GM19193 (cell line): ENCODE data around the gene C2CD2.

Experiments
- POLR2A ChIP-seq: IDR thresholded peaks from 4 replicates; pipeline ENCODE4 v1.6.1; 2011; ENCODE audit not compliant: insufficient read depth, insufficient read length; ENCODE audit errors: extremely low read depth

The C2CD2 gene

DNA sequence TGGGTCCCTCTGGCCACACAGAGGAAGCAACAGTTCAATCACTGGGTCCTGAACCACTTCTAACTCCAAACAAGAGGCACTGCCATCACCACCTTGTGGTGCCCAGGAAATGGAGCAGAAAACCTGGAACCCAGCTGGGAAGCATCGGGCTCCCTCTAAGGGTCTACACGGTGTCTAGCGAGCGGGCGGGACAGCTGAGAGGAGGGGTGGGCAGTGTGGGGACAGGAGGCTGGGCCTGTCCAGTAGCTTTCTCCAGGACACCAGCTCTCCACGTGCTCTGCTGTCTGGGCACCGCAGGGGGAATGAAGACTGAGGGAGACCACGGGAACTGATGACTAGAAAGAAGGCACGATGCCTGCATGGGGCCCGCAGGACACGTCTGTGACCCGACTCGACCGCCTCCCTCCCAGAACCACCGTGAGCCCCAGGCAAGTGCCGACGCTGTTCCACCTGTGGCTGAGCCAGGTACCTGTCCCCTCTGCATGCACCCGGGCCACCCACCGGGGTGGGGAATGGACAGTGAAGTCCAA is 69.3 kb downstream of the C2CD2 start:
- TF ChIP-seq POLR2A = no peak

DNA sequence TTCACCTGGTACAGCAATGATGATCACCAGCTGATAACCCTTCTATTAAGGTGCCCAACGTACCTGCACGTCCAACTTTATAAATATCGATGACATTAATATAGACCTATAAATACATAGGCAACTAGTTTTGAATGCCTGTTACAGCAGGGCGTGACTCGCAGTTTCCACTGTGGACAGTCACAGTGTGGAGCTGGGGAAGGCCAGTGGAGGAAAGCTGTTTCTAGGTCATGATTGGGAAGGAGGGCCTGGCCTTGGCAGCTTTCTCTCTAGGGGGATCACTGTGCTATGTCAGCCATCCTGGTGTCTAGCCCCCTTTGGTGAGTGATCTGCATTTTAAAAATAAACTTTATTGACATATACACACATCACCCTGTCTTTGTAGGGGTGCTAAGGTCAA is 70.2 kb downstream of the C2CD2 start:
- no peak for TF ChIP-seq POLR2A

DNA sequence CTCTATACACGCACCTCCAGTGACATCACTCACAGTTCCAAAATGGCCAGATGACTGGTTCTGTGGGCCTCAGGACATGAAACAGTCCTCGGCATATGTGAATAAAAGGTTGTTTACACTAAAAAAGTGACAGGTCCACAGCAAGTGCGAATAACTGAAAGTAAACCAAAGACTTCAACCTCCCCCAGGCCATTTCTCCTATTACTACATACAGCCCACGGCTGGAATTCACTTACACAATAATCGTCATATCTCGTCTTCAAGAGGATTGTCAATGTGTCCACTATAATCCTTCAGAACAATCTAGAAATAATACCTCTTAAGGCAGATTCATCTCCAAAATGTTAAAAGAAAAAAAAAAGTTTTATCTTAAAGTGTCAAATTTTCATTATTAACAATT is 72.8 kb downstream of the C2CD2 start:
- no peak for TF ChIP-seq POLR2A

DNA sequence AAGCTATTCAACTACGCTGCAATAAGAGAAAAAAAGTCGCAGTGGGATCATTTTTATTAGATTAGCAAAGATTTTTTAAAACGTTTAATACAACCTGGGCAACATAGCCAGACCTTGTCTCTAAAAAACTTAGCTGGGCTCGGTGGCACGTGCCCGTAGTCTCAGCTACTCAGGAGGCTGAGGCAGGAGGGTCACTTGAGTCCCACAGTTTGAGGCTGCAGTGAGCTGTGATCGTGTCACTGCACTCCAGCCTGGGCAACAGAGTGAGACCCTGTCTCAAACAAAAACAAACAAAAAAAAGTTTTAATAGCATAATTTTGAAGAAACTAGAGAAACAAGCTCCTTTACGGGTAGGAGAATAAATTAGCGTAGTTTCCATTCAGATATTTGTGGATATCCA is 73.7 kb downstream of the C2CD2 start:
- no peak for TF ChIP-seq POLR2A

DNA sequence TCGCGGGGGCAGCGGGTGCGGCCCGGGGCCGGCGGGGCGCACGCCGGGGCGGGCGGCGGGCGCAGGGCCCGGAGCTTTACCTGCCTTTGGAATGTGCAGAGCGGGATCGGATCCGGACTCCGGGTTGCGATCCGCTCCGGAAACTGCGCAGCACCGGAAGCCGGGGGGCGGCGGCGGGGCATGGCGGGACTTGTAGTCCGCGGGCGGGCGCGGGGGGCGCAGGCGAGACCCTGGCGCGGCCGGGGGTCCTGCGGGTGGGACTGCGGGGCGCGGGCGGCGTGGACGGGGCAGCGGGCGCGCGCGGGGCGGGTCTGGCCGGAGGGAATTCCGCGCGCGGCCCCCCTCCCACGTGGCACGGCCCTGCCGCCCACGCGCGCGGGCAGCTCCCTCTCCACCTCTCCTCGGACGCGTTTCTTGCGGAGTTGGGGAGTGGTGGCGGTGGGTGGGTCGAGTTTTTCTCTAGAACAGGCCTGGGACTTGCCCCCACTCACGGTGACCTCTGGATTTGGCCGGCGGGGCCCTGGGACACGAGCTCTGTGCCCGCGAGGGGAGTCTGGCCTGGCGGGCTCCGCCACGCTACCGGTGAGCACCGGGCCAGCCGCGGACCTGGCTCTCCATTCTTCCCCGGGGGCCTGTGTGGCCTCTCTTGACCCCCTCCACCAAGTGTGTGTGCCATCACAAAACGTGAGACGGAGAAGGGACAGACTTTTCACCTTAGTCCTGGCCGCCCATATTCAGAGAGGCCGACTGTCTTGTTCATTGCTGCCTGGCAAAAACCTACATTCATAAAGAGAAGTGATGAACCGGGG is 74.4 kb downstream of the C2CD2 start, which contains the start of gene PRDM15:
Gene PRDM15 (minus strand): TSS at position 155 of the 809 bp plus-strand sequence. CDS start 18,981 bp downstream, outside the sequence.
- TF ChIP-seq POLR2A = peak; percentile 49

DNA sequence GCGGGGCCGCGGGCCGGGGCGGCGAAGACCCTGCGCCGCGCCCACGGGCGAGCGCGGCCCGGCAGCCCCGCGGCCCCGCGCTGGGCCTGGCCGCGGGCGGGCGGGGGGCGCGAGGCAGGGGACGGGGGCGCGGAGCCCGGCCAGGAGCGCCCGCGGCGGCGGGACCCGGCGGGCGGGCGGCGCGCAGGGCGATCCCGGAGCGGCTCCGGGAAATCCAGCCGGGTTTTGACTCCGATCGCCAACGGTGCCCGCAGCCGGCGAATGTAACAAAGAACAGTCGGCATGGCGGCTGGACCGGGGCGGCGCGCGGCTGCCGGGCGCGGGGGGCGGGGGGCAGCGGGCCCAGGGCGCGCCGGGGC is 75.0 kb downstream of the C2CD2 start:
- no peak for TF ChIP-seq POLR2A

DNA sequence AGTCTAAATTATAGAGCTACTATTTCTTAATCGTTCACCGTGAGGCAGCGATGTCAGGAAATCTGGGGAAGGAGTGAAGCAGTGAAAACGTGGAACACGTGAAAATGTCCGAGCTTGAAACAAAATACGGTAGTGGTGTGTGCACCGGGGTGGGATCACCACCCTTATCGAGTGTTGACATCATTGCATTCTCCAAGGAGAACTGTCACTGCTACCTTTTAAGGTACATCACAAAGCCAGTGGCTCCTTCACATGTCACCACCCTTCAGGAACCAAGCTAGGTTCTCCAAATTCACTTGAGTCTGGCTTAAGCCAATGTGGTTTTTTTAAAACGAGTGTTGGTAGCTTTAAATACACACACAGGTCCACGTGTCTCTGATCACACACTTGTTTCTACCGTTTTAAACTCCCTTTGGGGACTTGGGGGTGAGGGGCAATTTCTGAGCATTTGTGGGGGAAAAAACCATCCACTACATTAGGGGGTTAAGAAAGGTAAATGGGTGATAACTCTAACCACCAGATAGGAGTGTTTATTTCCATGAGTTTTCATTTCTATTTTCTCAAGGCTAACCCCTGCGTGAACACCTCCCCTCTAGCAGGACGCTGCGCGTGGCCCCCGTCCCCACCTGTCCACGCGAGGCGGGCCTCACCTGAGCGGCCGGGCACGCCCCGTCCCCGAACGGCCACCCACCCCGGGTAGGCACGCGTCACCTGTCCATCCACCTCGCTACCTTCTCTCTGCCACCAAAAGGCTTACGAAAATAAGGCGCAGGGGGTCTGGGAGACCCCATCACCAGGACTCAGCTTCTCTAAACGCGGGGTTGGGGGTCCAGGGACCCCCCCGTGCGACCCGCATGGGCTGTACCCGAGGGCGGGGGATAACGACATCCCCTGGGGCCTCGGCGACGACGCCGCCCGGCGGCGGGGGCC is 75.7 kb downstream of the C2CD2 start:
- peak; percentile 29 for TF ChIP-seq POLR2A

DNA sequence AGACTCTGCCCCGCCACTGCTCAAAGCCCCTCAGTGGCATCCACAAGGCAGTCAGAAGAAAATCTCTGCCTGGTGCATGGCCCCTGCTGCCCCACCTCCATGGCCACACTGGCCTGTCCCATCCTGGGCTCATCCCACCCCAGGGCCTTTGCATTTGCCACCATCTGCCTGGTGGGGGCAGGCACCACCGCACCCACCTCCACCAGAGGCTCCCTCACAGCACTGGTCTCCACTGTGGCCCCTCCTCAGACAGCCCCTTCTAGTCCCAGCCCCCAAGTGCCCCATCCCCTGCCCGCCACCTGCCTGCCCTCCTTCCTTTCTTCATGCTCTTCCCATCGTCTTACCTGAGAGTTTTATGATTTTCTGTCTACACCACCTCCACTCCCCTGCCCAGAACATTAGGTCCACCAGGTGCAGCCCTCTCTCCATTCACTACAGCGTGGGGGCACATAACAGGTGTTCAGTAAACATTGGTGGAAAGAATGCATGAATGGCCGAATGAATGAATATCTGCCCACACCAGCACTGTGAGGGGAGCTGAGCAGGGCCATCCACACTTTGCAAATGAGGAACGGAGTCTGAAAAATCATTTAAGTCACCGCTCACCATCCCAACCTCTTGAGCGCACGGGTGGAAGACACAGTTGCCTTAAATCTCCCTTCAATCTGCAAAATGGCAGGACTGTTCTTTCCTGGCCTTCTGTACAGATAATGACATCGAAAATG is 76.7 kb downstream of the C2CD2 start:
- no peak for TF ChIP-seq POLR2A

DNA sequence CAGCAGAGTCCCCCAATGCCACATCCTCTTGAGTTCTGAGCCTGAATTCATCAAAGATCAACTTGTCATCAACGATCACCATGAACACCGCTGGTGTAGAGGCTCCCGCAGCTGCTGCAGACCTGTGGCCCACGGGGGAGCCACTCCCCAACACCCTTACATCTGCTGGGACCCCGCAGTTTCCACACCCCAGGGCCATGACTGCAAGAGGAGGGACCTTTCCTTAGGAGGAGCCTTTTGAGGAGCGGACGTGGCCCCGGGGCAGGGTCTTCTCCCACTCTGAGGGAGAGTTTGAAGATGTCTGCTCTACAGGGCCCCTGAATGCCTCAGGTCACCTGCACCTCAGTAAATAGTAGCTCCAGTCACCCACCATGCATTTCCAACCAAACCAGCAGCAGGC is 77.4 kb downstream of the C2CD2 start:
- TF ChIP-seq POLR2A = no peak

DNA sequence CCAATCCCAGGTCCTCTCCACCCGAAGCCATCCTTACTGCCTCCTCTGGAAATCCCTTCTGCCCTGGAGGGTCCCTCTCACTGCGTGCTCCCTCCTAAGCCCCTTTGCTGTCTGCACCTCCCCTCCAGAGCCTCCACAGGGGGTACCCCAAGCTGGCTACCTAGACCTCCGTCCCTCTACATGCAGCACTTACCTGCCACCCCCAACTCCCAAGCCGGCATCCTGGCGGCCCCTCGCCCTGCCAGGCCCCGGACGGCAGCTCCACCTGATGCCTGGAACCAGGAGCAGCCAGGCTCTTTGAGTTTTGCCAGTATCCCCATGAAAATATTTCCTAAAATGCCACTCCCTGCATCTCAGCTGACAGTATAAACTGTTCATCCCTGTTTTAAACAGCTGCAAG is 78.7 kb downstream of the C2CD2 start:
- no peak for TF ChIP-seq POLR2A

DNA sequence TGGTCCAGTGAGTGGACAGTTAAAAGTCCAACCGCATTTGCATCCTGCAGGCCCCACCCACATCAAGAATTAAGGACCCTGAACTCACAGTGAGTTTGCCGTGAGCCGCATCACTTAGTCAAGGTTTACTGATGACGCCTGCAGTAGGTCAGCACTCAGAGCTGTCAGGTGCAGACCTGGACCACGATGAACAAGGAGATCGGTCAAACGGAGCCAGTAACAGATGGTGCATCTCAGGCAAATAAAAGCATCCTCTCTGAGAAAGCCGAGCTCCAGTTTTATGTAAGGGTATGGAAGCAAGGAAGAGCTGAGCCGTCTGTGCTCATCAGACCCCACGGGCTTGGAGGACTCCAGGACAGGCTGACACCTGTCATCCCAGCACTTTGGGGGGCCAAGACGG is 79.2 kb downstream of the C2CD2 start:
- no peak for TF ChIP-seq POLR2A

DNA sequence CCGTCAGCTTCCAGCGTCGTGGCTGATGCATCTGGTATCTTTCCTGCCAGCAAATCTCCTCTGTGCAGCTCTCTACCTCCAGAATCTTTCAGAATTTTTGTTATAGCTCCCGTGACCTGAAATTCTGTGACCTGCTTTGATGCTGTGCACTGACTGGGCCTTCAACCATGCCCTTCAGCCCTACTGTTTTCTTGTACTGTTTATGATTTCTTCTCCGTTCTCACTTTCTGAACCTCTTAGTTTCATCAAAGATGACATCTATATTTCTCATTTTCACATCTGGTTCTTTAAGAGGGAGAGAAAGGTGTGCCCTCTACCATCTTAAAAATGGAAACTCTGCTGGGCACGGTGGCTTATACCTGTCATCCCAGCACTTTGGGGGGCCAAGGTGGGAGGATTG is 80.4 kb downstream of the C2CD2 start:
- TF ChIP-seq POLR2A = no peak

DNA sequence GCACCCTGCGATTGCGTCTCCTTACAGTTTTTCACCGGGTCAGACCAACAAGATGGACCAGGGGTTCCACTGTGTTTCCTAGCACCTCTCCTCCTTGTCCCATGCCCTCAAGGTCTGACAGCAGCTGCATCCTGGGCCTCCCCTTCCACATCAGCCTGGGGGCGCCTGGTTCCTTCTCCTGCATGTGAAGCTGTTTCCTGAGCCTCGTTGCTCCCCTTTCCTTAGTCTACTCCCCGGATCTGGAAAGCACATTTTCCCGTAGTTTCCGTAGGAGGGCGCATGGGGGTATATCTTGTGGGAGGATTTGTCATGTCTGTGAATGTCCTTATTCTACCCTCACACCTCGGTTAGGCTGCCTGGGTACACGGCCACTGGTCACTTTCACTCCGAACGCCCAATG is 80.8 kb downstream of the C2CD2 start:
- TF ChIP-seq POLR2A = no peak

DNA sequence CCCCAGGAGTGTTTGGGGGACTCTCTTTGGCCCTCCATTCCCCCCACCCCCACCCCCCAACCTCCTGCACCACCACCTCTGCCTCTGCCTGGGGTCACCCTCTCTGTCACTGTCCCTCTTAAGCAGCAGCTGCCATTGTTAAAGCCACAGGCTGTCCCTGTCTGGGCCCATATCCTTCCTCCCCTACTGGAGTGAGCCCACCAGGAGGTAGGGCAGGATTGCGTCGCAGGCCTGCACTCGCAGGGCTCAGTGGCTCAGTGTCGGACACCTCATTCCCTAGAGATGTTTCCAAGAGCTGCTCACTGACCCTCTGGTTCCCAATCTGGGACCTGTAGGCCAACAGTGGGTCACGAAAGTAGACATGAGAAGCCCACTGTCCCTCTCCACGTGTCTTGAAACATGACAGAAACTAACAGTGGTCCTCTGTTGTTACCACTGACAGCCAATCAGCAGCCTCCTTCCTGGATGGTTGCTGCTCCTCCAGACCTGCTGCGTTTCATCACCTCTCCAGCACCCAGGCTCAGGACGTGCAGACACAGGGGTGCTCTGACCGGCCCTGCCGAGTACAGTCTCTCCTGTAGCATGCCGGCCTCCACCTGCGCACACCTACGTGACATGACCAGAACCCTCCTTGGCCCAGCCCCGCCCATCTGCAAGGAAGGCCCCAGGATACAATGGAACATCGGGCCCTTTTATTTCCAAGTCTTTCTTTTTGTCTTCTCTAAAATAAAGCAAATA is 82.4 kb downstream of the C2CD2 start:
- no peak for TF ChIP-seq POLR2A
